Stomach (tissue), 9 donors: ENCODE data around the gene DTX3L. TPM values are rescaled to one million over a fixed set of nuclear protein-coding genes. Genes with fewer than 3 reads are reported as not detected.
"Not testable (repeated sequence)": the region's sequence is repeated elsewhere in the genome, so short reads cannot be mapped to it uniquely, and the experiment has no call there.

Source experiments
- DNase-seq, 2 donors: peaks; one replicate each; pipeline versions ENCODE4 v3.0.0 to v3.0.0-alpha.2; 2013 to 2019
- H3K27ac ChIP-seq, 5 donors: fragments of 200-600 bp in 4 of 5; sonication (generic) in 4 of 5; one replicate each; pipeline ENCODE4 v1.5.1; 2013 to 2019; ENCODE audit warnings: mild to moderate bottlenecking in 1 of 5, moderate library complexity in 1 of 5
- H3K27me3 ChIP-seq, 3 donors: fragments of 200-600 bp; sonication (generic); one replicate each; pipeline ENCODE4 v1.5.1; 2017 to 2019; ENCODE audit warnings: mixed run types in 1 of 3
- H3K36me3 ChIP-seq, 4 donors: fragments of 200-600 bp; sonication (generic); 1 replicate in 3 of 4; 2 replicates in 1 of 4; pipeline ENCODE4 v1.5.1; 2016 to 2019
- H3K4me1 ChIP-seq, 4 donors: fragments of 200-600 bp; sonication (generic); one replicate each; pipeline ENCODE4 v1.5.1; 2016 to 2019
- H3K4me3 ChIP-seq, 4 donors: fragments of 200-600 bp; sonication (generic) in 3 of 4; one replicate each; pipeline ENCODE4 v1.5.1; 2016 to 2019; ENCODE audit warnings: mild to moderate bottlenecking in 1 of 4
- H3K9me3 ChIP-seq, 4 donors: fragments of 200-600 bp; sonication (generic); one replicate each; pipeline ENCODE4 v1.5.1; 2016 to 2019
- CTCF ChIP-seq, 7 experiments: fragments of 450-650 bp in 4 of 7; fragments of 200-600 bp in 3 of 7; sonication (generic) in 3 of 7; IDR thresholded peaks; one replicate each; pipeline ENCODE4 v1.5.1; 2016 to 2019; ENCODE audit warnings: antibody characterized with exemption in 7 of 7, control low read depth in 2 of 7, mild to moderate bottlenecking in 1 of 7
- EP300 ChIP-seq: sonication (generic); formaldehyde crosslinking; IDR thresholded peaks from one replicate; pipeline ENCODE4 v1.6.1; 2017; ENCODE audit warnings: antibody characterized with exemption
- POLR2A ChIP-seq, 4 donors: fragments of 450-650 bp; IDR thresholded peaks; one replicate each; pipeline ENCODE4 v1.6.1; 2016; ENCODE audit warnings: antibody characterized with exemption in 4 of 4, control low read depth in 2 of 4, mild to moderate bottlenecking in 1 of 4, moderate library complexity in 1 of 4
- POLR2AphosphoS5 ChIP-seq, 3 donors: sonication (generic); formaldehyde crosslinking; IDR thresholded peaks; one replicate each; pipeline ENCODE4 v1.6.1; 2016; ENCODE audit warnings: antibody characterized with exemption in 3 of 3
- WGBS, 5 donors: extraction: QIAGEN DNeasy Blood & Tissue Kit in 3 of 5; methylation state at CpG; one replicate each; pipeline versions ENCODE4 v1.1.5 to v1.1.7; 2013 to 2018; 5-methylcytosine and 5-hydroxymethylcytosine counted together
- intact Hi-C: fragments of 100-400 bp; cut with DNase I; formaldehyde crosslinking; loops from one replicate; pipeline ENCODE4 v1.15.1; 2023; ENCODE audit warnings: low total_unique reads
- polyA plus RNA-seq, 3 donors: library from polyadenylated mRNA; stranded (reverse); fragments of 200-250 nt; gene quantifications; one replicate each; pipeline ENCODE4 v1.2.3, GENCODE V29; 2013
- total RNA-seq, 5 donors: library from RNA; depleted of rRNA; stranded (reverse); fragments of >200 nt; gene quantifications; one replicate each; pipeline versions ENCODE4 v1.1.0 to v1.2.3, GENCODE V29; 2014 to 2016
- donor health status: healthy with polysubstance abuse.
- donor health status: Bipolar disorder and iron deficiency.
- donor health status: healthy.

The DTX3L gene
- total and polyA plus RNA-seq, 8 donors: 5.8 to 29.0 (median 15.1) TPM

- Histone ChIP-seq H3K36me3 (peaks cover 27 to 52% (median 49%) of the 10 kb centered on the region in 4 donors), H3K27me3 (no peaks in the 10 kb centered on the region), H3K27ac (no peak overlapping the region), H3K9me3 (no peaks in the 10 kb centered on the region), H3K4me3 (no peak overlapping the region), H3K4me1 (peaks cover 18 to 38% (median 27%) of the 10 kb centered on the region in 4 donors)
- TF ChIP-seq EP300 (no peak), POLR2A (IDR thresholded peaks at IDR 0.05) (no peak), POLR2AphosphoS5 (IDR thresholded peaks at IDR 0.05) (no peak), CTCF (IDR thresholded peaks at IDR 0.05) (no peak)
- intact Hi-C loops: loop anchor here (5.0 kb wide), 1 partner anchor 117 kb away; no protein-coding TSS in a partner anchor
- DNase-seq: no peak
- WGBS, 5 donors: 73 to 92% (median 90%) methylated on average over 3 of the region's 3 CpGs
Observed at GRCh38 chr3:122559906-122560305, 4.2 kb upstream of the DTX3L start.

GRCh38 chr3:122560680-122561079 lies 3.5 kb upstream of the DTX3L start:
- peak; percentile 55 to 87 for DNase-seq
- 68 to 100% (median 92%) methylated on average over 1 of the region's 1 CpG for WGBS, 5 donors
- Histone ChIP-seq H3K36me3 (peaks cover 24 to 45% (median 41%) of the 10 kb centered on the region in 4 donors), H3K27ac (peak overlapping the region in 2 of 5 donors; percentile 8 to 58), H3K27me3 (no peaks in the 10 kb centered on the region), H3K4me3 (peak overlapping the region in 1 of 4 donors; percentile 3), H3K9me3 (no peaks in the 10 kb centered on the region), H3K4me1 (peaks cover 26 to 45% (median 35%) of the 10 kb centered on the region in 4 donors)
- TF ChIP-seq POLR2A (IDR thresholded peaks at IDR 0.05): no peak
- peak in 5 of 7 experiments; percentile 39 to 69 (median 49) for TF ChIP-seq CTCF (IDR thresholded peaks at IDR 0.05)
- TF ChIP-seq POLR2AphosphoS5 (IDR thresholded peaks at IDR 0.05): peak in 1 of 3 donors; percentile 45
- no peak for TF ChIP-seq EP300
- intact Hi-C loops: loop anchor here (5.0 kb wide), 1 partner anchor 117 kb away; no protein-coding TSS in a partner anchor

- intact Hi-C loops: loop anchor here (5.0 kb wide), 1 partner anchor 114 kb away; no protein-coding TSS in a partner anchor
- Histone ChIP-seq H3K4me1 (peaks cover 27 to 67% (median 45%) of the 10 kb centered on the region in 4 donors), H3K27me3 (no peaks in the 10 kb centered on the region), H3K27ac (peak overlapping the region; percentile 92 to 97 (median 96)), H3K36me3 (peaks cover 20 to 45% (median 40%) of the 10 kb centered on the region in 4 donors), H3K4me3 (peak overlapping the region; percentile 68 to 82 (median 74)), H3K9me3 (no peaks in the 10 kb centered on the region)
- TF ChIP-seq POLR2AphosphoS5 (IDR thresholded peaks at IDR 0.05) (no peak), CTCF (IDR thresholded peaks at IDR 0.05) (no peak), EP300 (no peak), POLR2A (IDR thresholded peaks at IDR 0.05) (no peak)
- 48 to 59% (median 53%) methylated on average over 5 of the region's 5 CpGs for WGBS, 5 donors
- no peak for DNase-seq
Observed at GRCh38 chr3:122562923-122563716, 1.0 kb upstream of the DTX3L start.

DNA sequence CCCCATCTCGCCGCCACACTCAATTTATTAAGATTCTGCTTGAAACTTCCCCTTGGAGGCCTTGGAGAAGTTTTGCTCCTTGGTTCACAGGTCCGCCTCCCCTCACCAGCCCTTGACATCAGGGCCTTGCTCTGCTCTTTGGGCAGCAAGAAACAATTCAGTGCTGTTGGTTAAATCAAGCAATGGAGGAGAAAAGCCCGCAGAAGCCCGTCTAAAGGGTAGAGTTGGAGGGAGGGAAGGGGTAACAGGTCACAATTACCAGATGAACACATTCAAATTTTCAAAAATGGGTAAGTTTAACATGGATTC lies 467 bp upstream of the DTX3L start:
- no peaks in the 10 kb centered on the region for H3K9me3 ChIP-seq
- intact Hi-C loops: loop anchor here (5.0 kb wide), 1 partner anchor 114 kb away; no protein-coding TSS in a partner anchor
- peak overlapping the region; percentile 92 to 97 (median 96) for H3K27ac ChIP-seq
- H3K4me1 ChIP-seq: peaks cover 27 to 72% (median 47%) of the 10 kb centered on the region in 4 donors
- WGBS, 5 donors: 10 to 24% (median 17%) methylated on average over 5 of the region's 5 CpGs
- no peaks in the 10 kb centered on the region for H3K27me3 ChIP-seq
- TF ChIP-seq CTCF (IDR thresholded peaks at IDR 0.05) (no peak), POLR2AphosphoS5 (IDR thresholded peaks at IDR 0.05) (no peak), EP300 (no peak), POLR2A (IDR thresholded peaks at IDR 0.05) (no peak)
- H3K4me3 ChIP-seq: peak overlapping the region; percentile 68 to 82 (median 74)
- peaks cover 17 to 45% (median 40%) of the 10 kb centered on the region in 4 donors for H3K36me3 ChIP-seq
- DNase-seq: peak in 1 of 2 donors; percentile 40

DNA sequence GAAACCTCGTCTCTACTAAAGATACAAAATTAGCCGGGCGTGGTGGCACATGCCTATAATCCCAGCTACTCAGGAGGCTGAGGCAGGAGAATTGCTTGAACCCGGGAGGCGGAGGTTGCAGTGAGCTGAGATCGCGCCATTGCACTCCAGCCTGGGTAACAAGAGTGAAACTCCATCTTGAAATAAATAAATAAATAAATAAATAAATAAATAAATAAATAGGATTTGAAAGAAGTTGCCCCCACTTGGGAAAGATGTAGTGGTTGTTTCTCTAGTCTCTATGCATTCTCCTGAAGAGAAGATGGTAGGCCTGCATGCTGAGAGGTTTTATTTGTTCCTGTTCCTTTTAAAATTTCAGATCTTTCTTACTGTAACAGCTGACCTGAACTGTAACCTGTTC lies 4.0 kb downstream of the DTX3L start:
- H3K4me3 ChIP-seq, intact Hi-C loops, H3K27me3 ChIP-seq, H3K9me3 ChIP-seq, DNase-seq: not testable (repeated sequence)
- Histone ChIP-seq H3K4me1 (peaks cover 15 to 69% (median 37%) of the 10 kb centered on the region in 4 donors), H3K36me3 (peaks cover 38 to 74% (median 72%) of the 10 kb centered on the region in 4 donors), H3K27ac (peak overlapping the region in 3 of 5 donors; percentile 35 to 67 (median 37))
- 90 to 97% (median 96%) methylated on average over 7 of the region's 7 CpGs for WGBS, 5 donors
